Suprapubic skin (tissue), 4 donors: Measurements from ENCODE around the gene KAZN. TPM values are rescaled to one million over a fixed set of nuclear protein-coding genes. Genes with fewer than 3 reads are reported as not detected.
"Not testable (repeated sequence)": the region's sequence is repeated elsewhere in the genome, so short reads cannot be mapped to it uniquely, and the experiment has no call there.

Experiments
- DNase-seq, 2 donors: peaks; one replicate each; pipeline ENCODE4 v3.0.0-alpha.2; 2019; ENCODE audit warnings: low spot score in 2 of 2
- H3K27ac ChIP-seq: fragments of 200-600 bp; sonication (generic); one replicate; pipeline ENCODE4 v1.5.1; 2019
- H3K27me3 ChIP-seq: fragments of 200-600 bp; sonication (generic); one replicate; pipeline ENCODE4 v1.5.1; 2019
- H3K36me3 ChIP-seq: fragments of 200-600 bp; sonication (generic); one replicate; pipeline ENCODE4 v1.5.1; 2019
- H3K4me1 ChIP-seq: fragments of 200-600 bp; sonication (generic); one replicate; pipeline ENCODE4 v1.5.1; 2019
- H3K4me3 ChIP-seq: fragments of 200-600 bp; sonication (generic); one replicate; pipeline ENCODE4 v1.5.1; 2019; ENCODE audit warnings: mild to moderate bottlenecking
- H3K9me3 ChIP-seq: fragments of 200-600 bp; sonication (generic); one replicate; pipeline ENCODE4 v1.5.1; 2019
- EP300 ChIP-seq: sonication (generic); formaldehyde crosslinking; IDR thresholded peaks from one replicate; pipeline ENCODE4 v1.6.1; 2017; ENCODE audit warnings: antibody characterized with exemption
- POLR2A ChIP-seq, 2 donors: fragments of 450-650 bp; IDR thresholded peaks; one replicate each; pipeline ENCODE4 v1.6.1; 2017; ENCODE audit warnings: antibody characterized with exemption in 2 of 2, mild to moderate bottlenecking in 2 of 2, moderate library complexity in 2 of 2
- POLR2AphosphoS5 ChIP-seq, 3 donors: sonication (generic); formaldehyde crosslinking; IDR thresholded peaks; one replicate each; pipeline ENCODE4 v1.6.1; 2017; ENCODE audit warnings: antibody characterized with exemption in 3 of 3
- WGBS: methylation state at CpG from one replicate; pipeline ENCODE4 v1.1.5; 2018; 5-methylcytosine and 5-hydroxymethylcytosine counted together
- total RNA-seq, 4 donors: library from RNA; depleted of rRNA; stranded (reverse); fragments of >200 nt; gene quantifications; one replicate each; pipeline ENCODE4 v1.1.0, GENCODE V29; 2016
- TF ChIP-seq, protein P1 (sequence below), 2 donors: fragments of 200-600 bp in 1 of 2; fragments of 450-650 bp in 1 of 2; sonication (generic) in 1 of 2; IDR thresholded peaks; one replicate each; pipeline ENCODE4 v1.5.1; 2016 to 2019; ENCODE audit warnings: antibody characterized with exemption in 2 of 2, mild to moderate bottlenecking in 1 of 2, moderate library complexity in 1 of 2

The KAZN gene
- total RNA-seq, 4 donors from 2014 or later = 29.2 to 37.5 (median 31.7) TPM

DNA sequence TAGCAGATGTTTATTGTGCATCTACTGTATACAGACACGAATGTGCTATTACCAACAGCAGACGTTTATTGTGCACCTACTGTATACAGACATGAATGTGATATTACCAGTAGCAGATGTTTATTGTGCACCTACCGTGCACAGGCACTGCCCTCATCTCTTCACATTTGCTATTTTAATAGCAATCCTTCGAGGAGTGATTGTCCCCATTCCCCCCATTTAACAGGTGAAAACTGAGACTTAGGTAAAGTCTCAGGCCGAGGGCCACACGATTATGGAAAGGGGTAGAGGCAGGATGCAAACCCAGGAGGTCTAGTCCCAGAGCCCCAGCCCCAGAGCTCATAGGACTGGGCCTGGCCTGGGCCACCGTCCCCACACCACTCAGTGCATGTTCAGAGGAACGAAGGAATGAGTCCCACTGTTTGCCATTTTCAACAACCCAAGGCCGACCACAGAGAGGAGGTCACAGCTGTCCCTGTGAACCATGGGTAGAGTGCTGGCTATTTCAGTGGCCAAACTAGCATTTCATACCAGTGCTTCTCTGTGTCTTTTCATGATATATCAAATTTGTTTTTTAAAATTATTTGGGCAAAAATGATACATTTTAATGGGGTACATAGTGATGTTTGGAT is 440.6 kb downstream of the KAZN start:
- Histone ChIP-seq H3K27me3 (no peaks in the 10 kb centered on the region), H3K27ac (no peak overlapping the region), H3K4me3 (no peak overlapping the region), H3K9me3 (no peaks in the 10 kb centered on the region), H3K36me3 (peaks cover 18% of the 10 kb centered on the region), H3K4me1 (no peaks in the 10 kb centered on the region)
- DNase-seq = no peak
- WGBS = 88% methylated on average over 9 of the region's 9 CpGs
- TF ChIP-seq, protein P1, sequence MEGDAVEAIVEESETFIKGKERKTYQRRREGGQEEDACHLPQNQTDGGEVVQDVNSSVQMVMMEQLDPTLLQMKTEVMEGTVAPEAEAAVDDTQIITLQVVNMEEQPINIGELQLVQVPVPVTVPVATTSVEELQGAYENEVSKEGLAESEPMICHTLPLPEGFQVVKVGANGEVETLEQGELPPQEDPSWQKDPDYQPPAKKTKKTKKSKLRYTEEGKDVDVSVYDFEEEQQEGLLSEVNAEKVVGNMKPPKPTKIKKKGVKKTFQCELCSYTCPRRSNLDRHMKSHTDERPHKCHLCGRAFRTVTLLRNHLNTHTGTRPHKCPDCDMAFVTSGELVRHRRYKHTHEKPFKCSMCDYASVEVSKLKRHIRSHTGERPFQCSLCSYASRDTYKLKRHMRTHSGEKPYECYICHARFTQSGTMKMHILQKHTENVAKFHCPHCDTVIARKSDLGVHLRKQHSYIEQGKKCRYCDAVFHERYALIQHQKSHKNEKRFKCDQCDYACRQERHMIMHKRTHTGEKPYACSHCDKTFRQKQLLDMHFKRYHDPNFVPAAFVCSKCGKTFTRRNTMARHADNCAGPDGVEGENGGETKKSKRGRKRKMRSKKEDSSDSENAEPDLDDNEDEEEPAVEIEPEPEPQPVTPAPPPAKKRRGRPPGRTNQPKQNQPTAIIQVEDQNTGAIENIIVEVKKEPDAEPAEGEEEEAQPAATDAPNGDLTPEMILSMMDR (IDR thresholded peaks at IDR 0.05) = no peak
- TF ChIP-seq EP300 (no peak), POLR2A (IDR thresholded peaks at IDR 0.05) (no peak), POLR2AphosphoS5 (IDR thresholded peaks at IDR 0.05) (no peak)

DNA sequence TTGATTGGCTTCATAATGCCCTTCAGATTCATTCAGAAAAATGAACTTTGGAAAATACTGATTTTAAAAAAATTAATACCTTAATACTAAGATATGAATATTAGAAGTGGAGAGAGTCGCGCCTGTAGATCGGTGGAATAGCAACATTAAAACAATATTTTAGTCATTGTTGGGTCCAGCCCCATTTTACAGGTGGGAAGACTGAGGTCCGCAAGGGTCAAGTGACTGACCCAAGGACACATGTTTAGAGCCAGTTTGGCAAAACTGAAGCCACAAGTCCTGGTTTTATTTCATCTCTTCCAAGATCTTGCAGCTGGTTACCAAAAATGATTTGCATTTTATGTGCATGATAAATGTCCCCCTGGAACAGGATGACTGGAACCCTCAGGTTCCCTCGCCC is 441.4 kb downstream of the KAZN start:
- Histone ChIP-seq H3K4me1 (no peaks in the 10 kb centered on the region), H3K27me3 (no peaks in the 10 kb centered on the region), H3K9me3 (no peaks in the 10 kb centered on the region), H3K36me3 (peaks cover 22% of the 10 kb centered on the region), H3K4me3 (no peak overlapping the region), H3K27ac (no peak overlapping the region)
- no peak for DNase-seq
- no peak for TF ChIP-seq EP300
- TF ChIP-seq POLR2AphosphoS5 (IDR thresholded peaks at IDR 0.05) = no peak
- TF ChIP-seq, protein P1 (IDR thresholded peaks at IDR 0.05) = no peak
- no peak for TF ChIP-seq POLR2A (IDR thresholded peaks at IDR 0.05)
- WGBS = 93% methylated on average over 5 of the region's 5 CpGs

DNA sequence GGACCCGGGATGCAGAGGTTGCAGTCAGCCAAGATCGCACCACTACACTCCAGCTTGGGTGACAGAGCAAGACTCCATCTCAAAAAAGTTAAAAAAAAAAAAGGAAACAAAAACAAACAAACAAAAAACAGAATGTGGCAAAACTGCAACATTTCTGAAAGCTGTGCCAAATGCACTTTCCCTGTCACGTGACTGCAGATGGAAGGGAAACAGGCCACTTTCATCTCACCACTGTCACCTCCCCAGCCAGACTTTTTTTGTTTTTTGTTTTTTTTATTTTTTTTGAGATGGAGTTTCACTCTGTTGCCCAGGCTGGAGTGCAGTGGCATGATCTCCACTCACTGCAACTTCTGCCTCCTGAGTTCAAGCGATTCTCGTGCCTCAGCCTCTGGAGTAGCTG is 442.2 kb downstream of the KAZN start:
- H3K4me3 ChIP-seq, DNase-seq, H3K9me3 ChIP-seq, H3K27ac ChIP-seq, H3K27me3 ChIP-seq, H3K4me1 ChIP-seq: not testable (repeated sequence)
- peaks cover 22% of the 10 kb centered on the region for H3K36me3 ChIP-seq
- 81% methylated on average over 5 of the region's 5 CpGs for WGBS

DNA sequence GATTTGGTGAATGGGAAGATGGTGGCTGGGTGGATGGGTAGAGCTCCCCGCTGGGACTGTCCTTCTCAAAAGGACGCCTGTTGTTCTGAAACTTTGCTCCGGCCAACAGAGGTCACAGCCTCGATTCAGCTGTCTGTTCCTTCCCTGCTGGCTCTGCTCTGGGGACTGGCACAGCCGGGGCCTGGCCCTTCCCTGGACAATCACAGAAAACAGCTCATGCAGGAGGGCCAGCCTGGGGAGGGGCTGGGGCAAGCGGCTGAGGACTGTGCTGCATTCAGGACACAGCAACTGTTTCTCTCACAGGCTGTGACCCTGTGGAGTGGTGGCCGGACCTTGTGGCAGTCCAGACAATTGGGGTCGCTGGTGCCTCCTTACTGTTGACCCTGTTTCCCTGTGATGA is 444.4 kb downstream of the KAZN start:
- Histone ChIP-seq H3K9me3 (no peaks in the 10 kb centered on the region), H3K27me3 (no peaks in the 10 kb centered on the region), H3K4me3 (no peak overlapping the region), H3K36me3 (peaks cover 13% of the 10 kb centered on the region), H3K27ac (no peak overlapping the region), H3K4me1 (no peaks in the 10 kb centered on the region)
- TF ChIP-seq, protein P1 (IDR thresholded peaks at IDR 0.05) = no peak
- TF ChIP-seq POLR2AphosphoS5 (IDR thresholded peaks at IDR 0.05) = no peak
- no peak for TF ChIP-seq EP300
- TF ChIP-seq POLR2A (IDR thresholded peaks at IDR 0.05) = no peak
- WGBS = 79% methylated on average over 8 of the region's 8 CpGs
- no peak for DNase-seq

DNA sequence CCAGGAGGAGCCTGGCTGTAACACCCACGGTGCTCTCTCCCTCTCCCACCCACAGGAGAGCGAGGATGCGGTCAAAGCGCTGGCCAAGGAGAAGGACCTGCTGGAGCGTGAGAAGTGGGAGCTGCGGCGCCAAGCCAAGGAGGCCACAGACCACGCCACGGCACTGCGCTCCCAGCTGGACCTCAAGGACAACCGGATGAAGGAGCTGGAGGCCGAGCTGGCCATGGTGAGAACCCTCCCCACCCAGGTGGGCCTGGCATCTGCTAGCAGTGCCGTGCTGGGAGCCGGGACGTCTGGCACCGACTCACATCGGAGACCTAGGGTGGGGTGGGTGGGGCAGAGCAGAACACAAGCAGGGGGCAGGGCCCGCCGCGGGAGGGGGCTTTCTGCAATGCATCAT is 445.4 kb downstream of the KAZN start:
- TF ChIP-seq POLR2AphosphoS5 (IDR thresholded peaks at IDR 0.05) (no peak), POLR2A (IDR thresholded peaks at IDR 0.05) (no peak), EP300 (no peak)
- TF ChIP-seq, protein P1 (IDR thresholded peaks at IDR 0.05) = no peak
- H3K4me3 ChIP-seq = no peak overlapping the region
- H3K9me3 ChIP-seq = no peaks in the 10 kb centered on the region
- peaks cover 13% of the 10 kb centered on the region for H3K36me3 ChIP-seq
- DNase-seq = no peak
- H3K4me1 ChIP-seq = no peaks in the 10 kb centered on the region
- H3K27ac ChIP-seq = no peak overlapping the region
- H3K27me3 ChIP-seq = no peaks in the 10 kb centered on the region
- WGBS = 78% methylated on average over 4 of the region's 20 CpGs

DNA sequence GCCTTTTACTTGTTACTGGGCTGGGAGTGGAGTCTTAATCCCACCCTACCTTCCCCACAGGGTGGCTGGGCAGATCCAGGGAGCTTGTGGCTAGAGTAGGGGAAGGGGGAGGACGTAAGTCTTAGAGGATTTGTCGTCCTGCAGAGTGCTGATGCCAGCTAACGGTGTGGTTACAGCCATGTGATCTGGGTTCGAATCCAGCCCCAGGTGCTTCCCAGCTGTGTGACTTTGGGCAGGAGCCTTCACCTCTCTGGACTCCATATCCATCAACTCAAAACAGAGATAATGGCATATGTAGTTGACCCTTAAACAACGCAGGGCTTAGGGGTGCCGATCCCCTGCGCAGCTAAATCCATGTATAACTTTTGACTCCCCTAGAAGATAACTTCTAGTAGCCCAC is 446.6 kb downstream of the KAZN start:
- no peak overlapping the region for H3K27ac ChIP-seq
- no peak overlapping the region for H3K4me3 ChIP-seq
- TF ChIP-seq POLR2AphosphoS5 (IDR thresholded peaks at IDR 0.05) (no peak), EP300 (no peak), POLR2A (IDR thresholded peaks at IDR 0.05) (no peak)
- TF ChIP-seq, protein P1 (IDR thresholded peaks at IDR 0.05) = no peak
- no peaks in the 10 kb centered on the region for H3K9me3 ChIP-seq
- H3K27me3 ChIP-seq = no peaks in the 10 kb centered on the region
- DNase-seq = no peak
- 90% methylated on average over 7 of the region's 7 CpGs for WGBS
- H3K4me1 ChIP-seq = no peaks in the 10 kb centered on the region
- peaks cover 13% of the 10 kb centered on the region for H3K36me3 ChIP-seq
